Astrocyte (in vitro differentiated cells and primary cell): ENCODE measurements around the gene TUBA3E.
"Not testable (repeated sequence)": the region's sequence is repeated elsewhere in the genome, so short reads cannot be mapped to it uniquely, and the experiment has no call there.

Source experiments
- CTCF ChIP-seq: IDR thresholded peaks from 2 replicates; pipeline ENCODE4 v1.5.1; 2011; ENCODE audit warnings: low read depth, mild to moderate bottlenecking, inconsistent platforms, low read length, moderate library complexity; ENCODE audit not compliant: insufficient read depth
- EZH2 ChIP-seq: IDR thresholded peaks from 2 replicates; pipeline ENCODE4 v1.6.1; 2012; ENCODE audit warnings: mild to moderate bottlenecking, low read length, inconsistent platforms; ENCODE audit not compliant: insufficient read depth

DNA sequence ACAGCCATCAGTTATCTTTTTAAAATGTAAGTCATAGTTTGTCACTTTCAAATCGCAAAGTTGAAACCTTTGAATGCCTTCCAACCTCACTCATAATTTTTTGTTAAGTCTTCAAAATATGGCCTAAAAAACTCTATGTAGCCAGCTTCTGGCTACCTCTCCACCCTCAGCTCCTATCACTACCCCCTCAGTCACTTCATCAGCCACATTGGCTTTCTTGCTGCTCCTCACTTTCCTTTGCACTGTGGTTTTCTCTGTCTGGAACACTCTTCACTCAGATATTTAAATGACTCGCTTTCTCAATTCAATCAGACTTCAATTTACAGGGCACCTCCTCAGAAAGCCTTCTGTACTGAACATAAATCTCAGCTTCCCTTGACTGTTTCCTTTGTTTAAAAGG lies 34.8 kb upstream of the TUBA3E start:
- TF ChIP-seq CTCF, EZH2: not testable (repeated sequence)
